C1 segment of cervical spinal cord (tissue), 14 donors: ENCODE measurements around the gene KAZN.

Experiments used
- DNase-seq, 14 donors: peaks; one replicate each; lab custom pipeline; 2025; lab: John Stamatoyannopoulos, UW

The KAZN gene

DNA sequence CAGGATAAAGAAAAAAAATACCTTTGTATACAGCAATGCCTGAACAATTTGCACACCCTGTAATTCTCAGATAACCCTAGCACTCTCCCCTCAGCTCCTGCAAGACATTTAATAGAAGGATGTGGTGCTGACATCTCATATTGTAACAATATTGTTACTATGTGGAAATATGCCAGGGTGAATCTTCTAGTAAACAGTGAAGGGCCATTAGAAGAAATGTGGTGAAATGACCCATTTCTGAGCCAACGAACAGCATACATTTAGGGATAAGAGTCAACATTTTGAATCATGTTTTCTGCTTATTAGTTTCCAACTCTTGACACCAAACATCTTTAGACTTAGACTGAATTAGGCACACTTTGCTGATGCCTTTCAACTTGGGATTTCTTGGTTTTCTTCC, 188.2 kb downstream of the KAZN start:
- no peak for DNase-seq

DNA sequence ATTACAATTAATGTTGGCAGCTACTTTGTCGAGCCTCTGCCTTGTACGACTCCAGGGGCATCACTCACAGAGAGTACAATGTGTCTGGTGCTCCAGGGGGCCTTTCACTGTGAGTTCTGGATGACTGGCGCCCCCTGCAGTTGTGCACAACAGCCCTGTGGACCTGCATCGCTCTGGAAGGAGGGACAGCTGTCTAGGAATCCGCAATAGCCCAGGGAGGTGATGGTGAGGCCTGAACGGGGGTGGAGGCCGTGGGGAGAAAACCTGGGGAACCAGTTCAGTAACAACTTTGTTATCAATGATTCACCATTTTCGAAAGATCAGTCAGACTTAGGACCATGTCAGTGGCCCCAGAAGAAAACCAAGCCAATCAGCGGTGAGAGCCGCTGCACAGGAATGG, 189.1 kb downstream of the KAZN start:
- DNase-seq = no peak

DNA sequence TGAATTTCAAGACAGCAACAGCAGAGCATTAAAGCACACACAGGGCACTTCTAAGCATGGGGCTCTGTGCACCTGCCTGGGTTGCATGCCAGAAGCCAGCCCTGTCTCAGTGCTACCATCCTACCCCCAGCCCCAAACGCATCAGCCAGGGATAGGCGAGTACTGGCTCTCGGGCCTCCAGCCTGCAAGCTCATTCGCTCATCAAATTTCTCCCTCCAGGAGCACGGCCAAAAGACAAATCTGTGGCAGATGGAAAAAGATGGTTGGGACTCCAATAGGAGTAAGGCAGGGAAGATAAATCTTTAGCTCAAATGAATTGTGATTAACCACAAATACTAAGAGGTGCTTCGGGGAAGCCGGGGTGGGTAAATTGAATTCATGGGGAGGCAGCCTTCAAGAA, 189.6 kb downstream of the KAZN start:
- peak in 2 of 14 donors; percentile 37 to 90 for DNase-seq

DNA sequence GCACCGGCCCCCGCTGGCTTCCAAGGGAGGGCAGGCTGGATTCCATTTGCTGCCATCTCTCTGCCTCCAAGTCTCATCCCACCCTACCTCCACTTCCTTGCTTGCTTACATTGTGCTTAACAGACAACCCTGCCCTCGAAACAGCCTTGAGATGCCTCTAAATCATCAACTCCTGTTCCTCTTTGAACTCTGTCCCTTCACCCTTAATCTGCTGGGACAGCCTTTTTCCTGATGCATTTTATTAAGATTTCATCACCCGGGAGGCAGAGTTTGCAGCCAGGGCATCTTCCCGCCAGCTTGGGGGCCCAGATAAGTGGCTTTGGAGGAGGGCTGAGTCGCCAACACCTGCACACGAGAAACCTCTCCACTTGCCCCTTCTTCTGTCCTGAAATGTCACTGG, 192.5 kb downstream of the KAZN start:
- no peak for DNase-seq

DNA sequence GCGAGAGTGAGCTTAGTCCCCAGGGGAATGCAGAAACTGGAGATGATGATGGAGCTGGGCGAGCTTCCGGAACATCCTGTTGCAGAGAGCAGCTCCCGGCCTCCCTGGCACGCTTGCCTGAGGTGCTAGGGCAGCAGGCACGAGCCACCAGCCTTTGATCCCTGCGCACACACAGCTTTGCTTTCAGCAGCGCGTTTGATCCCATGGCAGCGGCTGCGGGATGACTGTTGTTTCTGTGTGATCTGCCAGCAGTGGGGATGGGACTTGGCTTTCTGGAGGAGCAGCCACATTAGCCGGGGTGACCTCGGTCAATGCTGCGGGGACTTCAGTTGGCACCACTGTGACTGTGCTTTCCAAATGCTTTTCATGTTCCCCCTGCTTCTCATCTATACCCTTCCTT, 193.2 kb downstream of the KAZN start:
- DNase-seq = peak in 2 of 14 donors; percentile 2 to 21

DNA sequence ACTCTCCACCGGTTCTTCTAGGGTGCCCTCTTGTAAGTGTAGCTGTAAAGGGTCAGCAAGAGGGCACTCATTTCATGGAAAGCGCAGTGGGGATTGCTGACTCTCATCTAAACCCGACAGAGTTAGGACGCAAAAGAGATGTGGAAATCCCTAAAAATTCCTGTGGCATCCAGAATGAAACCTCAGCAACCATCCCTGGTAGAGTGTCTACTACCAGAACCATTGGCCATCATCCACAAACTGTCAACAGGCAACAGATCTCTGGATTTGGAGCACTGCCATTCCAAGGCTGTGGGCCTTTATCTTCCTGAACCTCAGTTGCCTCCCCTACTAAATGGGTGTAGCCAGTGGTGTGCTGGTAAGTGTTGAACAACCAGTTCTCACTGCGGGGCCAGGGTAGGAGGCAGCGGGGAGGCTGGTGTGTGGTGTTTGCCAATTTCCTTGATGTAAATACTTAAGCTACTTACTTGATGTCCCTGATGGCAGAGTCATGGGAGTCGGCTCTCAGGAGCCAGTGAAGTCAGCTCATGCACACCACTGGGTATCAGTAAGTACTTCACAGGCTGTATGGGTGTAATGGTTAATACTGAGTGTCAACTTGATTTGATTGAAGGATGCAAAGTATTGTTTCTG, 195.8 kb downstream of the KAZN start:
- no peak for DNase-seq

DNA sequence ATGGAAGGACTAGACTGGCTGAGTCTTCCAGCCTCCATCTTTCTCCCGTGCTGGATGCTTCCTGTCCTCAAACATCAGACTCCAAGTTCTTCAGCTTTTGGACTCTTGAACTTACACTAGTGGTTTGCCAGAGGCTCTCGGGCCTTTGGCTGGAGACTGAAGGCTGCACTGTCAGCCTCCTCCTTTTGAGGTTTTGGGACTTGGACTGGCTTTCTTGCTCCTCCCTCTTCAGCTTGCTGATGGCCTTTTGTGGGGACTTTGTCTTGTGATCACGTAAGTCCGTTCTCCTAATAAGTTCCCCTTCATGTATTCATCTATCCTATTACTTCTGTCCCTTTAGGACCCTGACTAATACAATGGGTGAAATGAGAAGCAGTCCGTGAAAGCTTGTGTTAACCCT, 196.4 kb downstream of the KAZN start:
- no peak for DNase-seq

DNA sequence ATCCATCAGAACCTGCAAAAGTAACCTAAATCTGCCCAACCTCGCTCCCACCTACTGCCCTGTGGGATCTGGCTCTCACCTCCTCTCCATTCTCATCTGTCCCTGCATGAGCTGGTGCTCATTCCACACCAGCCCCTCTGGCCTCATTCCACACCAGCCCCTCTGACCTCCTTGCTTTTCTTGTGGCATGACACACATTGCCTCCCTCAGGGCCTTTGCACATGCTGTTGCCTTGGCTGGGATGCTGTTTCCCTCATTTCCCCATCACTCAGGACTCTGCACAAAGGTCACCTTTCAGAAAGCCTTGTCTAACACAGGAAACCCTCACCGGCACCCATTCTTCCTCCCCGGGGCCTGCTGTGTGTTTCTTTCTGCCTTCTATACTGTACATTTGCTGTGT, 197.1 kb downstream of the KAZN start:
- no peak for DNase-seq

DNA sequence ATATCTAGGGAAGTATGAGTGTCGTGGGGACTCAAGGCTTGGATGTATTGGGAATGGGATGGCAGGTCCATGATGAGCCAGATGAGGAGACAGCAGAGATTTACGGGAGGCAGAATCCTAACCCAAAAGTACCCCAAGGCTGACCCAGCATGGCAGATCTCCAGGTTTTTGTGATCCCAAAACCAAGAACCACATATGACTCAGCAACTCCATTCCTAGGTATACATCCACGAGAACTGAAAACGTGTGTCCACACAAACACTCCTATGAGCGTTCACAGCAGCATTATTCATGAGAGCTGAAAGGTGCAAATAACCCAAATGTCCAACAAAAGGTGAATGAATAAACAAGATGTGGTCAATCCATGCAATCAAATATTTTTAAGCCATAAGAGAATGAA, 201.5 kb downstream of the KAZN start:
- no peak for DNase-seq

DNA sequence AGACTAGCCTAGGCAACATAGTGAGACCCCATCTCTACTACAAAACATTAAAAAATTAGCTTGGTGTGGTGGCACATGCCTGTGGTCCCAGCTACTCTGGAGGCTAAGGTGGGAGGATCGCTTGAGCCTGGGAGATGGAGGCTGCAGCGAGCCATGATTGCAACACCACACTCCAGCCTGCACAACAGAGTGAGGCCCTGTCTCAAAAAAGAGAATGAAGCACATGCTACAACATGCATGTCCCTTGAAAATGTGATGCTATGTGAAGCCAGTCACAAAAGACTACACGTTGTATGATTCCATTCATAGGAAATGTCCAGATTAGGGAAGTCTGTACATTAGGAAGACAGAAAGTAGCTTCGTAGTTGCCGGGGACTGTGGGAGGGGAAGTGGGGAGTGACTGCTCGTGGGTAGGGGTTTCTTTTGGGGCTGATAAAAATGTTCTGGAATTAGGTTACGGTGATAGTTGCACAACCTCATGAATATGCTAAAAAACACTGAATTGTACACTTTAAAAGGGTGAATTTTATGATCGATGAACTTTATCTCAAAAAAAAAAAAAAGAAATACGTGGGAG, 202.1 kb downstream of the KAZN start:
- DNase-seq = no peak

DNA sequence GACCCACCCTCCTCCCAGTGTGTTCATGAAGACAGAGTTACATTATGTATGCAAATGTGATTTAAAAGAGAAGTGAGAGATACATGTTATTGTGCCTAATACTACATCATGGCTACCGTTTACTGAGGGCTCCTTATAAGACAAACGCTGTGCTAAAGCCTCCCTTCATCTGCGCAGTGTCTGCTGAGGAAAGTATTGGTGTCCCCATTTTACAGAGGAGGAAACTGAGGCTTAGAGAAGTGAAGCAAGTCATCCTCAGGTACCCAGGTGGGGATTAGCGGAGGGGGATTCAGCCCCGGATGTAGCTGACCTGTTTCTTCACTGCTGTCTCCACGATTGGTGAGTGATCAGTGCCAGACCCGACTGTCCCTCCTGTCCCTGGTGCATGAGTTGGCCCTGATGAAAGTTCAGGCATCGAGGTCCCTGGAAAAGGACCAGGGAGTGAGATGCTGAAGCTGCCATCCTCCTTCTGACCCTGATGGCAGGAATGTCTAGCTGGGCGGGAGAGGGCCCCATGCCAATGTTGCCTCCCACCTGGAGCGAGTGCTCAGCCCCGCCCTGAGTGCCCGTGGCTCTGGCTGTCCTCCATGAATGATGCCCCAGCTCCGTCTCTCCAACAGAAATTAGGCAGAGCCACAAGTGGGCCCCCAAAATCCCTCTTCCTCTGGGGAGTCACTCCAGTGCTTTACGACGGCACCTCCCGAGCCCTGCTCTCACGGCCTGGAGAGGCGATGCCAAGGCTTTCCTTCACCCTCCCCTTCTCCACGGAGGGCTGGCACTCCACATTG, 204.7 kb downstream of the KAZN start:
- peak in 1 of 14 donors; percentile 39 for DNase-seq

DNA sequence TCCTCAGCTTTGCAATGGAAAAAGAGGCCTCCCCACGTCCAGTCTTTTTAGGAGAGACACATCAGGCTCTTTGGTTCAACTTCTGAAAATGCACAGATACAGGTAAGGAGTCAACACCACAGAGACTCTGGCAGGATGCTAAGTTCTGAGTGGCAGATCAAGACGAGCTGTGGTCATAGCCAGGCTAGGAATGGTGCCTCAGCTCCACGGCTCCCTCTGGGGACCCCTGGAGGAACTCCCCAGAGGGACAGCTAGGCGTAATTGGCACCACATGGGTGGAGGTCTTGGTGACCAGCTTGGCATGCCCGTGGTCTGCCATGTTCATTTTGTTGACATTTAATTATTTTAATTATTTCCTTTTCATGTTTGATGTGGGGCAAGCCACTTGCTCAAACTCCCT, 206.1 kb downstream of the KAZN start:
- DNase-seq = no peak

DNA sequence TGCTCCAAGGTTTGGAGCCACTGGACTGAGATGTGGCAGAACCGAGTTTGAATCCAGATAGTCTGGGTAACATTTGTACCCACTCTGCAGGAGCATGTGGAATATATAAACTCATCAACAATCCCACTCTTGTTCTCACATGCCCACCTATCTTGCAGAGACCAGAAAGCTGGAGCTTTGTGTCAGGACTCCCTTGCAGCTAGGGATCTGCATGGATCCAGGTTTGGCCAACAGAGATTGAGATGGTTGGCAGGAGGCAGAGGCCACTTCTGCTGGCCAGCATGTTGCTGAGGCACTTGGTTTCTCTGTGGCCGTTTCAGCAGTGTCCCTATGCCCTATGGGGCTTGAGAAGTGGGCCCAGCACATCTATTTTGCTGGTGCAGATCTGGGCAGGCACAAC, 208.3 kb downstream of the KAZN start:
- DNase-seq = no peak

DNA sequence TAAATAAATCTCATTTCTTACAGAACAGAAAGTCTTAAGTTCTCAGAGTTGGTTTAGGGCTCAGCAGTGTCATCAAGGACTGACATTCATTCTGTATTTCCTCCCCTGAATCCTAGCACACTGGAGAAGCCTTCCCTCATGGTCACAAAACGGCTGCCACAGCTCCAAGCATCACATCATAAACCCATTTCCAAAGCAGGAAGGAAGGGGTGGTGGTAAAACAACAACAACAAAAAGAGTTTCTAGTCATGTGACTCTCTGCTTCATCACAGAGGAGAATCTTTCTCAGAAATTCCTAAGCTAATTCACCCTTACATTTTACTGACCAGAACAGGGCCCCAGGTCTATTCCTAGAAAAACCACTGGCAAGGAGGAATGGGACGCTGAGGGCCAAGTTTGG, 210.3 kb downstream of the KAZN start:
- no peak for DNase-seq

DNA sequence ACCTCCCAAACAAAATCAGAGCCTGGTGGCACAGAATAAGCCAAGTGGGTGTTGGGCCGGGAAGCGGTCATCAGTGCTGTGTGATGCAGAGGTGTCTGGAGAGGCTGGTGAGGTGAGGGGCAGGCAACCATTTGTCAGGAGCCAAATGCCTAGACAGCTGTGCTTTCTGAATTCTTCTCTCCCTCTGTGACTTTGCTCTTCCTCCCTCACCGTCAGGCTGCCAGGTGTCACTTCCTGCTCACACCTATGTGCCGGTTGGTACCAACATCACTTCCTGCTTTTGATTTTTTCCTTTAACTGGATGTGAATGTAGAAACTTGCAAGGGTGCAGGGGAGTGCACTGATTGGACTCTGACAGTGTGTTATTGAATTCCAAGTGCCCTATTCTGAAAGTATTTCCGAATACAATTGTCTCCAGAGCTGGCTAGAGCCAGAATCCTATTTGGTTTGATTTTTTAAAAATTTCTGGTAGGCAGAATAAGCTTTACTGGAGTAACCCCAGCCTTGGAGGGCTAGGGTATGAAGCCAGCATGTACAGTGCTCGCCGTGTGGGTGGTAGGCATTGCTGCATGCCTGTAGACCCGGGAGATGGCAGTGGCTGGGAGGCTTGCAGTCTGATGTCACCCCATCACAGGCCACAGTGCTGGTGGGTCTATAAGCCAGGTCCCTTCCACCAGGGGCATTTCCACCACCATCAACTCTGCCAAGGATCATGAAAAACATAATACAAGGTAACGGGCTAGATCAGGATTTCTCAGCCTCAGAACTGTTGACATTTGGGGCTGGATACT, 210.9 kb downstream of the KAZN start:
- no peak for DNase-seq

DNA sequence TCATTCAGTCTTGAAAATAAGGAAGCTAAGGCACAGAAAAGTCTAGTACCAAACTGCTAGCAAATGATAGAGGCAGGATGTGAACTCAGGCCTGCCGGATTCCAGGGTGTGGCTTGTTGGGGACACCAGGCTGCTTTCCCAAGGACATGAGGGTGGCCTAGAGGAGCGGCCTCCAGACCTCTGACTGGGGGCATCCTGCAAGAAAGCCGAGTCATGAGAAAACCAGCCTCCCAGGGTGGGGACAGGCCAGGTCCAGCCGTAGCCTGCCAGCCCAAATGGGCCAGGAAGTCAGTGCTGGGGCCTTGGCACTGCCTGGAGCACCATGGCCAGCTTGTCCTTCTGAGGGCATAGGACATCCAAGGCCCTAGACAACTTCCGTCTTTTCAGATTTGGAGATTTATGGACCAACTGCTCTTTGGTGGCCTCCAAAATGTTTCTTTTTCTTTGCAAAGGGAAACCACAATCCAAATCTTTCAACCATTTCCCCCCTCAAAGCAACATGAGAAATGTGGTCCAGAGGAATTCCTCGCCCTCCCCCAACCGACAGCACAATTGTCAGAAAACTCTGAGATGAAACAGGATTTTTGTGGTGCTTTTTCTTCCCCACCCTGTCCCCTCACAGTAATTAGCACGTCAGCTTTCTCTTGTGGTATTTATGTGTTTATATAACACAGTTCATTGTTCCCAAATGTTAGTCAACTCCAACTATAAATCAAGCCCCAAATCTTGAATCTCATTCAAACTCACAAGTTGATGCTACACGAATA, 212.3 kb downstream of the KAZN start:
- no peak for DNase-seq

DNA sequence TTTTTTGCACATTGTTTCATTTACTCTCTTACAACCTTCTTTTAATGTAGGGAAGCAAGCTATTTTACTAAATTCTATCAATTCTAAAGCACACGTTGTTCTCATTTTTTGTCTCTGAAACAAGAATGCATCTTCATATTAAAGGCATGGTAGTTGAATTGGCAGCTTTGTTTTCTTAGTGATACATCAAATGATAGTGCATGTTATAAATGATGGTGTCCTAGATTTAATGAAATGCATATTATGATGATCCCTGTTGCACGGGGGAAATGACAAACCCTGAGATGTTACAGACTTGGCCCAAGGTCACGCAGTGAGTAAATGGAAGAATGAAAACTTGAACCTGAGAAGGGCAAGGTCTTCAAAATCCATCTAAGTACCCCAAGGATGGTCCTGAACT, 213.1 kb downstream of the KAZN start:
- DNase-seq = no peak

DNA sequence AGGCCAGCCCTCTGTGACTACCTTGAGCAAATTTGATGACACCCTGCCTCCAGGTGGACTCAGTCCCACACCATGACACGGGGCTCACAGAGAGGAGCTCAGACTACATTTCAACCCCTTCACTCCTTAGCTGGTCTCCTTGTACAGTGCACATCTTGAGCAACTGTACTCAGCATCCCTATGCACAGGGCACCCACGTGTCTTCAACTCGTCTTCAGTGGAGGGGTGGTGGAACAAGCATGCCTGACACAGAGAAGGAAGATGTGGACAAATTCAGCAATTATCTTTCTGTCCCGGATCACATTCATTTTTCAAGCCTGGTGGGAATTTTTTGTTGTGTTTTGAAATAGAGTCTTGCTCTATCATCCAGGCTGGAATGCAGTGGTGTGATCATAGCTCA, 213.7 kb downstream of the KAZN start:
- no peak for DNase-seq

DNA sequence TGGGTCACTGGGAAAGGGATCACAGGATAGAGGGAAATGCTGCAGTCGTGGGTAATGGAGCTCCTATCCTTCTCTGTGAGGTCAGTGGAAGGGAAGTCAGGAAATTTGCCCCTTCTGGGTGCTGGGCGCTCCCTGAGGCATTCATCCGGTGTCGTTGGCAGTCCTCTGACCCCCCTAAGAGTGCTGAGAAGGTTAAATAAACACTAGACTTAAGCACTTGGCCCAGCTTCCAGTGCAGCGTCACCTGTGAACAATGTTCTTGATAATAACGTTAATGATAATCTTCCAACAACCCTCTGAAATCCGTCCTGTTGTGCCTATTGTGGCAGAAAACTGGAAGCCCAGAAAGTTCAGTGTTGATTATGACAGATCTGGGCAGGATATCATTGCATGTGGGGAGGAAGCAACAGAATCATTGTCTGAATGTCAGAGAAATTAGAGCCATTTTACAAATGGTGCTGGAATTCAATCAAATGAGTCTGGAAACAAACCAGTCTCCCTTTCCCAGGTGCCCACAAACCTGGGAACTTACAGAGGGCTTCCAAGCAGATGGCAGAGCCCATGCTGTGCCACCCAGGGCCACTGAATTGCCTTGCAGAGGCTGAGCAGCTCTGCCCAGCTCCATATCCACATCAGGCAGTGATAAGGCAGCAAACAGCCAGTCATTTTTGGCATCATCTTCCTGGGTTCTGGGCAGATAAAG, 216.8 kb downstream of the KAZN start:
- DNase-seq = peak in 1 of 14 donors; percentile 74

DNA sequence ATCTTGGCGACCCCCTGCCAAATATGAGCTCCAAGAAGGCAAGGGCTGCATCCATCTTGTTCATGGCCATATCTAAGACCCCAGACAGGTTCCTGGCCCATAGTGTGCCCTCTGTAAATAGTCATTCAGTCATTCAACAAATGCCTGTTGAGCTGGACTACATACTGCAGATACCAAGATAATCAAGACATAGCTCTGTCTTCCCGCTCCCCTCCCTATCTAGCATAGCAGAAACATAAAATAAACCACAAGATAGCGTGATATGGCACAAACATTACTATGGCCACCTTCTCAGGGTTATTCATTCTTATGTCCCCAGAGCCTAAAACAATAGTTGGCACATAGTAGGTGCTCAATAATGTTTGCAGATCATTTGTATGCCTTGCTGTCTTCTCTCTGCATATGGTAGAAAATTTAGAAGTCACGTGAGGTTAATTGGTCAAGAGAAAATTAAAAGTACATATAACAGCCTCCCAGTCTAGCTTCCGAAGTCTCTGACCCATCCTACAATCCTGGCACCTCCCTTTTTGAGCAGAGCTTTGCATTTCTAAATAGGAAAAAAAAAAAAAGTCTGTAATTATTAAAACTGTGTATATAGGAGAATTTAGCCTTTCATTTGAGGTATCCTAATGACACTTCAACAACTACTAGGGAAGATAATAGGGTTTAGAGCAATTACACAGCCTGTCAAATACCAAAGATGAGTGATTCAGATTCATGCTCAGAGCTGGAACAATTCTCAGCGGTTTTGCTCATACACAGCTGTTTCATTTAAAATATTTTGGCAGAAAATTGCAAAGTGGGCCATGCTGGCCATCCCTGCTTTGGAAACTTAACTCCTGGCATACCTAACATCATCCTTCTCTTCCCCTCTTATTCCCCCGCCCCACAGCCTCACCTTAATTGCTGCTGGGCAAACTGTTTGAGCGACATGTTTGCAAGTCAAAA, 219.0 kb downstream of the KAZN start:
- DNase-seq = no peak
